ENCODE measurements around the gene CLCN3.
"Not testable (repeated sequence)": the region's sequence is repeated elsewhere in the genome, so short reads cannot be mapped to it uniquely, and the experiment has no call there.

The CLCN3 gene

GRCh38 chr4:169758401-169758962 lies 138.1 kb downstream of the CLCN3 start:
- peaks cover 3% of the 10 kb centered on the region for H3K36me3 ChIP-seq (ENCODE audit: insufficient read depth, low read length)
- peak overlapping the region; percentile 67 for H2AFZ ChIP-seq (ENCODE audit: low read depth, low read length)
- peaks cover 14% of the 10 kb centered on the region for H3K4me1 ChIP-seq (ENCODE audit: insufficient read depth, low read length)
- no peaks in the 10 kb centered on the region for H3K9me3 ChIP-seq (ENCODE audit: low read length)
- H3K27me3 ChIP-seq (ENCODE audit: insufficient read depth, low read length) = no peaks in the 10 kb centered on the region
- peak overlapping the region; percentile 66 for H3K4me3 ChIP-seq (ENCODE audit: low read length)

GRCh38 chr4:169761846-169762245 lies 141.5 kb downstream of the CLCN3 start:
- H2AFZ ChIP-seq (ENCODE audit: low read depth, low read length) = no peak overlapping the region
- no peaks in the 10 kb centered on the region for H3K9me3 ChIP-seq (ENCODE audit: low read length)
- peaks cover 2% of the 10 kb centered on the region for H3K4me1 ChIP-seq (ENCODE audit: insufficient read depth, low read length)
- H3K27me3 ChIP-seq (ENCODE audit: insufficient read depth, low read length) = no peaks in the 10 kb centered on the region
- no peaks in the 10 kb centered on the region for H3K36me3 ChIP-seq (ENCODE audit: insufficient read depth, low read length)
- H3K4me3 ChIP-seq (ENCODE audit: low read length) = no peak overlapping the region

GRCh38 chr4:169765835-169766234 lies 145.5 kb downstream of the CLCN3 start:
- Histone ChIP-seq H3K36me3 (ENCODE audit: insufficient read depth, low read length) (no peaks in the 10 kb centered on the region), H3K27me3 (ENCODE audit: insufficient read depth, low read length) (no peaks in the 10 kb centered on the region), H3K4me3 (ENCODE audit: low read length) (no peak overlapping the region), H3K9me3 (ENCODE audit: low read length) (no peaks in the 10 kb centered on the region), H3K4me1 (ENCODE audit: insufficient read depth, low read length) (no peaks in the 10 kb centered on the region), H2AFZ (ENCODE audit: low read depth, low read length) (no peak overlapping the region)

GRCh38 chr4:169766741-169767140 lies 146.4 kb downstream of the CLCN3 start:
- Histone ChIP-seq H3K27me3 (ENCODE audit: insufficient read depth, low read length) (no peaks in the 10 kb centered on the region), H3K9me3 (ENCODE audit: low read length) (no peaks in the 10 kb centered on the region), H3K36me3 (ENCODE audit: insufficient read depth, low read length) (no peaks in the 10 kb centered on the region), H3K4me3 (ENCODE audit: low read length) (no peak overlapping the region), H3K4me1 (ENCODE audit: insufficient read depth, low read length) (no peaks in the 10 kb centered on the region), H2AFZ (ENCODE audit: low read depth, low read length) (no peak overlapping the region)

GRCh38 chr4:169768385-169768784 lies 148.0 kb downstream of the CLCN3 start:
- no peaks in the 10 kb centered on the region for H3K4me1 ChIP-seq (ENCODE audit: insufficient read depth, low read length)
- H2AFZ ChIP-seq (ENCODE audit: low read depth, low read length) = no peak overlapping the region
- no peaks in the 10 kb centered on the region for H3K27me3 ChIP-seq (ENCODE audit: insufficient read depth, low read length)
- H3K4me3 ChIP-seq (ENCODE audit: low read length) = no peak overlapping the region
- H3K36me3 ChIP-seq (ENCODE audit: insufficient read depth, low read length) = no peaks in the 10 kb centered on the region
- no peaks in the 10 kb centered on the region for H3K9me3 ChIP-seq (ENCODE audit: low read length)

GRCh38 chr4:169770416-169770815 lies 150.0 kb downstream of the CLCN3 start:
- Histone ChIP-seq H3K4me3 (ENCODE audit: low read length) (no peak overlapping the region), H3K27me3 (ENCODE audit: insufficient read depth, low read length) (no peaks in the 10 kb centered on the region), H3K4me1 (ENCODE audit: insufficient read depth, low read length) (no peaks in the 10 kb centered on the region), H3K9me3 (ENCODE audit: low read length) (peaks cover 2% of the 10 kb centered on the region), H2AFZ (ENCODE audit: low read depth, low read length) (no peak overlapping the region), H3K36me3 (ENCODE audit: insufficient read depth, low read length) (no peaks in the 10 kb centered on the region)

GRCh38 chr4:169771556-169772080 lies 151.2 kb downstream of the CLCN3 start:
- not testable (repeated sequence) for H3K36me3 ChIP-seq (ENCODE audit: insufficient read depth, low read length); H3K27me3 ChIP-seq (ENCODE audit: insufficient read depth, low read length); H2AFZ ChIP-seq (ENCODE audit: low read depth, low read length); H3K4me1 ChIP-seq (ENCODE audit: insufficient read depth, low read length); H3K4me3 ChIP-seq (ENCODE audit: low read length); H3K9me3 ChIP-seq (ENCODE audit: low read length)
